ENCODE results near the gene VAX1.
"Not testable (repeated sequence)": the region's sequence is repeated elsewhere in the genome, so short reads cannot be mapped to it uniquely, and the experiment has no call there.

VAX1 gene

GRCh38 chr10:117134306-117135025, 3.6 kb downstream of the VAX1 start:
- FAIRE-seq, result no peak

- no peak for FAIRE-seq
Observed at GRCh38 chr10:117134056-117134305, 4.1 kb downstream of the VAX1 start.

GRCh38 chr10:117133273-117134055, 4.6 kb downstream of the VAX1 start:
- no peak for FAIRE-seq

GRCh38 chr10:117132751-117133231, 5.3 kb downstream of the VAX1 start:
- FAIRE-seq, result no peak

GRCh38 chr10:117131376-117132327, 6.4 kb downstream of the VAX1 start:
- no peak for FAIRE-seq

GRCh38 chr10:117130862-117131375, 7.2 kb downstream of the VAX1 start:
- no peak for FAIRE-seq

GRCh38 chr10:117130346-117130745, 7.7 kb downstream of the VAX1 start:
- no peak for FAIRE-seq

GRCh38 chr10:117126645-117127044, 11.4 kb downstream of the VAX1 start:
- not testable (repeated sequence) for FAIRE-seq

GRCh38 chr10:117126034-117126433, 12.0 kb downstream of the VAX1 start:
- no peak for FAIRE-seq

GRCh38 chr10:117112220-117112619, 25.9 kb downstream of the VAX1 start:
- FAIRE-seq, result no peak

- no peak for FAIRE-seq
Observed at GRCh38 chr10:117107238-117107637, 30.8 kb downstream of the VAX1 start.

- FAIRE-seq, result no peak
Observed at GRCh38 chr10:117096599-117097201, 41.4 kb downstream of the VAX1 start.

GRCh38 chr10:117094856-117095255, 43.2 kb downstream of the VAX1 start:
- FAIRE-seq, result no peak

- FAIRE-seq, result no peak
Observed at GRCh38 chr10:117092386-117092785, 45.7 kb downstream of the VAX1 start.

GRCh38 chr10:117090834-117091233, 47.2 kb downstream of the VAX1 start:
- FAIRE-seq, result no peak

- no peak for FAIRE-seq
Observed at GRCh38 chr10:117087521-117087920, 50.5 kb downstream of the VAX1 start.

- no peak for FAIRE-seq
Observed at GRCh38 chr10:117086546-117086945, 51.5 kb downstream of the VAX1 start.

GRCh38 chr10:117084421-117085246, 53.4 kb downstream of the VAX1 start:
- FAIRE-seq, result not testable (repeated sequence)
